Retinal pigment epithelial cell (primary cell): ENCODE results near the gene NPDC1.

Experiments used
- DNase-seq: peaks from one replicate; pipeline ENCODE4 v3.0.0-alpha.2; 2010; ENCODE audit warnings: low read depth
- H3K4me3 ChIP-seq: 2 replicates; pipeline ENCODE4 v1.5.1; 2011; ENCODE audit warnings: mild to moderate bottlenecking, low read length, control low read depth, moderate library complexity
- TF ChIP-seq, protein P1 (sequence below): conservative IDR thresholded peaks from 2 replicates; pipeline ENCODE4 v1.5.1; 2011; ENCODE audit warnings: low read depth, low read length, control low read depth, inconsistent platforms

NPDC1 gene

GRCh38 chr9:137053944-137054931 lies 8.3 kb upstream of the NPDC1 start, which contains the start of gene ENTPD2:
Gene ENTPD2, minus strand, starts transcription at chr9:137054061. Its CDS starts 64 bp downstream, at chr9:137053997.
- H3K4me3 ChIP-seq, result no peak within 1 kb of the TSS

DNA sequence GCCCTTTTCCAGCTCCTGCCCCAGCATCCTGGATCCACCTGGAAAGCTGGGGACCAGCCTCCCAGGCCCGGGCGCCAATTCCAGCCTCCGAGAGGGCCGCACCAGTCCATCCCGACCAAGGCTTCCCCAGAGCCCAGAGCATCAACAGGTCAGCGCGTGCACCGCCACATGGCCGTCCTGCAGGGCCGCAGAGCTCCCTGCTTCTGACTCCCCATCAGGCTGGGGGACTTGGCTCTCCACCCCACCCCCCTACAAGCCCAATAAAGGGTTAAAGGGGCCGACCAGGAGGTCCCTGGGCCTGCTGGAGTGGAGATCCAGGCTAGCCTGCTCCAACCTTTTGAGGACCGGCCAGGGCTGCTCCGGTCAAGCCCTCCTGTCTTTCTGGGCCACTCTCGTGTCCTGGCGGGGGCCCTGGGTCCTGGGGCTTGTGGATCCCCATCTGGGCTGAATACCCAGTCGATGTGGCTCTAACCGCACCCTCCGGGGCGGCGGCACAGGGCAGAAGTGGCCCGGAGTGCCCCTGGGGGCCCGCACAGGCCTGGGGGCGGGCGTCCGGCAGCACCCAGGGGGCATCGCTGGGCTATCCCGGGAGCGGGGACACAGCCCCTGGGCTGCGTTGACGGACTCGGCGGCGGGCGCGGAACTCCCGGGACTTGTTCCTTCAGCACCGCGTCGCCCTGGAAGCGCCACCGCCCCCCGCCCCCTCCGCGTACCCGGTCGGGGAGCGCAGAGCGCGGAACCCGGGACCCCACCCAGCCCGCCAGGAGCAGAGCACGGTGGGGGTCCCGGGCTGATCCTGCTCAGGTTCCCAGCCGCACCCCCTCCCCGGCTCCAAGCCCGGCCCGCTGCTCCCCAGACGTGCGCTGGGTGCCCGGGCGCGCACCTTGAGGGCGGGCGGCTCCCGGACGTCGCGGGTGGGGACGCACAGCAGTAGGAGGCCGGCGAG lies 7.3 kb upstream of the NPDC1 start:
- no peak for DNase-seq
- TF ChIP-seq, protein P1, sequence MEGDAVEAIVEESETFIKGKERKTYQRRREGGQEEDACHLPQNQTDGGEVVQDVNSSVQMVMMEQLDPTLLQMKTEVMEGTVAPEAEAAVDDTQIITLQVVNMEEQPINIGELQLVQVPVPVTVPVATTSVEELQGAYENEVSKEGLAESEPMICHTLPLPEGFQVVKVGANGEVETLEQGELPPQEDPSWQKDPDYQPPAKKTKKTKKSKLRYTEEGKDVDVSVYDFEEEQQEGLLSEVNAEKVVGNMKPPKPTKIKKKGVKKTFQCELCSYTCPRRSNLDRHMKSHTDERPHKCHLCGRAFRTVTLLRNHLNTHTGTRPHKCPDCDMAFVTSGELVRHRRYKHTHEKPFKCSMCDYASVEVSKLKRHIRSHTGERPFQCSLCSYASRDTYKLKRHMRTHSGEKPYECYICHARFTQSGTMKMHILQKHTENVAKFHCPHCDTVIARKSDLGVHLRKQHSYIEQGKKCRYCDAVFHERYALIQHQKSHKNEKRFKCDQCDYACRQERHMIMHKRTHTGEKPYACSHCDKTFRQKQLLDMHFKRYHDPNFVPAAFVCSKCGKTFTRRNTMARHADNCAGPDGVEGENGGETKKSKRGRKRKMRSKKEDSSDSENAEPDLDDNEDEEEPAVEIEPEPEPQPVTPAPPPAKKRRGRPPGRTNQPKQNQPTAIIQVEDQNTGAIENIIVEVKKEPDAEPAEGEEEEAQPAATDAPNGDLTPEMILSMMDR, result no peak
- H3K4me3 ChIP-seq, result no peak overlapping the region

More at GRCh38 chr9:137053944-137054931, 8.3 kb upstream of the NPDC1 start, which contains the start of gene ENTPD2:
- no peak for DNase-seq
- TF ChIP-seq, protein P1, result no peak

DNA sequence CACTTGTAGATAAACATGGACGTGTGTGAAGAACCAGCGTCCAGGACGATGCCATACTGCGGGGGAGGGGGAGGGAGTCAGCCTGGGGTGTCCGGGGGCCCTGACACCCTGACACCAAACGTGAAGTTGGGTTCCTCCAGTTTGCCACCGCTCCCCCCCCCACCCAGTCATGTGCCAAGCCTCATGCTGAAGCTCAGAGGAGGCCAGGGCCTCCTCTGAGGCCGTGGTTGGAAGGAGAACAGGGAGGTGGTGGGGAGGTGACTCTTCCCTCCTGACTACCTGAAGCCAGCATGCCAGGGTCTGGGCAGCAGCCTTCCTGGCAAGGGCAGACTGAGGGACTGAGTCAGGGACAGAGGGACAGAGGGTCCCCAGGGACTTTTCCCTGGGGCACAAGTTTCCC lies 6.3 kb upstream of the NPDC1 start:
- TF ChIP-seq, protein P1, result no peak
- DNase-seq, result no peak
- no peak overlapping the region for H3K4me3 ChIP-seq

- TF ChIP-seq, protein P1, result no peak
- DNase-seq, result no peak
- H3K4me3 ChIP-seq, result no peak overlapping the region
Observed at GRCh38 chr9:137051145-137051724, 5.3 kb upstream of the NPDC1 start.

DNA sequence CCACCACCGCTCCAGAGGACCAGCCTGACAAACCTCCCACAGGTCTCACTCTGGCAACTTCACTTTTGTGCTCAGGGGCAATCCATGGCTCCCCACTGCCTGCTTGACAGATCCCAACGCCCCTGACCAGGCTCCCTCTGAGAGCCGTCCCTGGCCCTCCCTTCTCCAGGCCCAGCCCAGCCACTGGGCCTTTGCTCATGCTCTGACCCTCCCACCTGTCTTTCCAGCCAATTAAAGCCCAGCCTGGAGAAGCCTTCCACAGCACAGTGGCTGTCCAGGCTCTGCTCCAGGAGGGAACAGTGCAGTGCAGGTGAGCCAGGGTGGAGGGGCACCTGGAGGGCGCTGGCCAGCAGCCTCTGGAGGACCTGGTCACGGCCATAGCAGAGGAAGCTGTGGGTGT lies 4.6 kb upstream of the NPDC1 start:
- no peak overlapping the region for H3K4me3 ChIP-seq
- DNase-seq, result no peak
- TF ChIP-seq, protein P1, result no peak

GRCh38 chr9:137049544-137050449 lies 3.8 kb upstream of the NPDC1 start:
- DNase-seq, result no peak
- no peak overlapping the region for H3K4me3 ChIP-seq
- TF ChIP-seq, protein P1, result peak; percentile 66
